ENCODE results near the gene KANK4. TPM values are rescaled to one million over a fixed set of nuclear protein-coding genes. Genes with fewer than 3 reads are reported as not detected.

KANK4 gene
- total RNA-seq, 1 experiment from 2014 or later = 21.5 TPM

DNA sequence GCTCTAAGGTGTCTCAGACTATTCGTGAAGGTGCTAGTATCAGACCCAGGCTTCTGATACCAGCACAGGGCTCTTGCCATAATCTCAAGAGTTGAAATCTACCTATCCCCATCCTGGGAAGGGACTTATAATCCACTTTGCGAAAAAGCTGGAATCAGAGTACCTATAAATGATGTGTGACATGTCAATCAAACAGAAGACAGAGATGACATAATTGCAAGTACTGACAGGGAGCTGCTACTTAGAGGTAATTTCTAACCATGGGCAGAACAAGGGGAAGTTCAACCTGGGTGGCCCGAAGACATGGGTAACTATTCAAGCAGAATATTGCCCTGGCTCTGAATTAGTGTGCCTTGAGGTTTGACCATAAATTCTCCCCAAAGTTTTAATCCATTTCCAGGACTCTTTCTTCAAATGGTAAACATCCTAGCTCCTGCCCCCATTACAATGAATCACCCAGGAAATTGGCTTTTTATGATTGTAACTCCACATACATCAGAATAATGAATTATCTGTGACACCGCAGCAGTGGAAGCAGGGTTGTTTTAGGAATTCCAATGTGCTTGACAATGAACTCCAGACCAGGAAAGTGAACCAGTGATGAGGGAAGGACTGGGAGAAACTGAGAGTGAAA is 37.2 kb downstream of the KANK4 start:
- no peaks in the 10 kb centered on the region; the same call in 1 of the 2 replicates for H3K9me3 ChIP-seq
- TF ChIP-seq, protein P1, sequence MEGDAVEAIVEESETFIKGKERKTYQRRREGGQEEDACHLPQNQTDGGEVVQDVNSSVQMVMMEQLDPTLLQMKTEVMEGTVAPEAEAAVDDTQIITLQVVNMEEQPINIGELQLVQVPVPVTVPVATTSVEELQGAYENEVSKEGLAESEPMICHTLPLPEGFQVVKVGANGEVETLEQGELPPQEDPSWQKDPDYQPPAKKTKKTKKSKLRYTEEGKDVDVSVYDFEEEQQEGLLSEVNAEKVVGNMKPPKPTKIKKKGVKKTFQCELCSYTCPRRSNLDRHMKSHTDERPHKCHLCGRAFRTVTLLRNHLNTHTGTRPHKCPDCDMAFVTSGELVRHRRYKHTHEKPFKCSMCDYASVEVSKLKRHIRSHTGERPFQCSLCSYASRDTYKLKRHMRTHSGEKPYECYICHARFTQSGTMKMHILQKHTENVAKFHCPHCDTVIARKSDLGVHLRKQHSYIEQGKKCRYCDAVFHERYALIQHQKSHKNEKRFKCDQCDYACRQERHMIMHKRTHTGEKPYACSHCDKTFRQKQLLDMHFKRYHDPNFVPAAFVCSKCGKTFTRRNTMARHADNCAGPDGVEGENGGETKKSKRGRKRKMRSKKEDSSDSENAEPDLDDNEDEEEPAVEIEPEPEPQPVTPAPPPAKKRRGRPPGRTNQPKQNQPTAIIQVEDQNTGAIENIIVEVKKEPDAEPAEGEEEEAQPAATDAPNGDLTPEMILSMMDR (IDR thresholded peaks at IDR 0.05; ENCODE audit: insufficient read depth in 1 of 2, low read depth in 1 of 2, low read length in 1 of 2, severe bottlenecking in 1 of 2, unreplicated experiment in 1 of 2) = no peak
- no peak overlapping the region for H3K4me3 ChIP-seq (ENCODE audit: low read depth, low read length)
- peaks cover 41% of the 10 kb centered on the region for H3K4me1 ChIP-seq
- ChIA-PET CTCF (no interaction called here), POLR2A (no interaction called here)
- no TSS peak for BruUV-seq (replicated peaks)
- intact Hi-C loops (cut with micrococcal nuclease; ENCODE audit: unreplicated experiment) = no loop called here
- no peak overlapping the region for H3K4me3 Mint-ChIP-seq (ENCODE audit: unreplicated experiment)
- H3K36me3 Mint-ChIP-seq (ENCODE audit: insufficient read depth, unreplicated experiment) = peaks cover 35% of the 10 kb centered on the region
- no peaks in the 10 kb centered on the region for H3K9me3 Mint-ChIP-seq (ENCODE audit: unreplicated experiment)
- no peak for DNase-seq
- H3K4me1 Mint-ChIP-seq (ENCODE audit: low read depth, unreplicated experiment) = peaks cover 42% of the 10 kb centered on the region
- no peaks in the 10 kb centered on the region for H3K36me3 ChIP-seq (ENCODE audit: control insufficient read depth, insufficient read depth, low read length)
- no peaks in the 10 kb centered on the region for H3K27me3 ChIP-seq (replicated peaks; ENCODE audit: control insufficient read depth, insufficient read depth, low read length)
- no peaks in the 10 kb centered on the region for H3K27me3 Mint-ChIP-seq (ENCODE audit: insufficient read depth, unreplicated experiment)
- no peak overlapping the region for H3K27ac Mint-ChIP-seq (ENCODE audit: unreplicated experiment)

DNA sequence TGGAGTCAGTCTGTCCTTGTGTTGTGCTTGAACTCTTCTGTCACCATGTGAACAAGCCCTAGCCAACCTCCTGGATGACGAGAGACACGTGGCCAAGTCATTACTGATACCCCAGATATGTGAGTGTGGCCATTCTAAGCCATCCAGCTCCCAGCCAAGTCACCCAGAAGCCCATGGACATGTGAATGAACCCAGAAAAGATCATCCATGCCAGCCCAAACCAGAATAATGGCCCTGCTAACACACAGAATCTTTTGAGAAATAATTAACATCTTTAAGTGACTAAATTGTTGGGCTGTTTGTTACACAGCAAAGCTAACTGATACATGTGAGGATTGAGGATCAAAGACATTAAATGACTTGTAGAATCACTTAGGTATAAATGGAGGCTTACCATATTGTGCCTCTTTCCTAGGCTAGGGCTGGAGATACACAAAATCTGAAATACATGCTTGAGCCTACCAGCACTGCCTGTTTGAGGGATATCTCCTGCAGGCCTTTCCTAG is 38.2 kb downstream of the KANK4 start:
- no peaks in the 10 kb centered on the region for H3K27me3 Mint-ChIP-seq (ENCODE audit: insufficient read depth, unreplicated experiment)
- no TSS peak for BruUV-seq (replicated peaks)
- TF ChIP-seq, protein P1 (IDR thresholded peaks at IDR 0.05; ENCODE audit: insufficient read depth in 1 of 2, low read depth in 1 of 2, low read length in 1 of 2, severe bottlenecking in 1 of 2, unreplicated experiment in 1 of 2) = no peak
- H3K4me1 Mint-ChIP-seq (ENCODE audit: low read depth, unreplicated experiment) = peaks cover 31% of the 10 kb centered on the region
- POLR2A ChIA-PET = no interaction called here
- Histone ChIP-seq H3K4me3 (ENCODE audit: low read depth, low read length) (no peak overlapping the region), H3K36me3 (ENCODE audit: control insufficient read depth, insufficient read depth, low read length) (no peaks in the 10 kb centered on the region), H3K27me3 (replicated peaks; ENCODE audit: control insufficient read depth, insufficient read depth, low read length) (no peaks in the 10 kb centered on the region), H3K4me1 (peaks cover 37% of the 10 kb centered on the region), H3K9me3 (no peaks in the 10 kb centered on the region; the same call in 1 of the 2 replicates)
- no peak overlapping the region for H3K27ac Mint-ChIP-seq (ENCODE audit: unreplicated experiment)
- H3K4me3 Mint-ChIP-seq (ENCODE audit: unreplicated experiment) = no peak overlapping the region
- H3K9me3 Mint-ChIP-seq (ENCODE audit: unreplicated experiment) = no peaks in the 10 kb centered on the region
- intact Hi-C loops (cut with micrococcal nuclease; ENCODE audit: unreplicated experiment) = no loop called here
- peaks cover 43% of the 10 kb centered on the region for H3K36me3 Mint-ChIP-seq (ENCODE audit: insufficient read depth, unreplicated experiment)
- no peak for DNase-seq
- CTCF ChIA-PET = no interaction called here

DNA sequence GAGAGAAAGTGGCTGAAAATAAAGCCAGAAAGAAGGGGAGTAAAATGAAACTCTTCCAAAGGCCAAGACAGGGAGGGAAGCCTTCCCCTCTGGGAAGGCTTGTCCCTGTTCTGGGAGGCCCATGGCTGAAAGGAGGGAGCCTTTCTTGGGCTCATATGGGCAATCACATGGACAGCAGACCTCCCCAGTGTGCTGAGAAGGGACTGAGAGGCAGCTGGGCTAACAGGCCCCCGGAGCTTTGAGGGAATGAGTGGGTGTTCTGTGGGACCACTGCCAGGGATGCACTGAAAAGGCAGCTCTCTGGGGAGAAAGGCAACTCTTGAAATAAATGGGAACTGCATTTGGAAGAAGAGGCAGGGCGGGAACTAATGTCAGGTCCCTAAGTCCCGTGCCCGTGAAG is 39.1 kb downstream of the KANK4 start:
- Histone ChIP-seq H3K4me1 (peaks cover 28% of the 10 kb centered on the region), H3K9me3 (no peaks in the 10 kb centered on the region; the same call in 1 of the 2 replicates), H3K27me3 (replicated peaks; ENCODE audit: control insufficient read depth, insufficient read depth, low read length) (no peaks in the 10 kb centered on the region), H3K36me3 (ENCODE audit: control insufficient read depth, insufficient read depth, low read length) (no peaks in the 10 kb centered on the region), H3K4me3 (ENCODE audit: low read depth, low read length) (no peak overlapping the region)
- Mint-ChIP-seq H3K4me1 (ENCODE audit: low read depth, unreplicated experiment) (peaks cover 23% of the 10 kb centered on the region), H3K27me3 (ENCODE audit: insufficient read depth, unreplicated experiment) (no peaks in the 10 kb centered on the region), H3K9me3 (ENCODE audit: unreplicated experiment) (no peaks in the 10 kb centered on the region), H3K4me3 (ENCODE audit: unreplicated experiment) (peak overlapping the region; percentile 11), H3K36me3 (ENCODE audit: insufficient read depth, unreplicated experiment) (peaks cover 50% of the 10 kb centered on the region), H3K27ac (ENCODE audit: unreplicated experiment) (peak overlapping the region; percentile 96)
- intact Hi-C loops (cut with micrococcal nuclease; ENCODE audit: unreplicated experiment) = no loop called here
- POLR2A ChIA-PET = interaction anchor here (1.7 kb wide), 1 partner anchor 8 kb away, joined by 9 read pairs; no protein-coding TSS in a partner anchor
- no TSS peak for BruUV-seq (replicated peaks)
- DNase-seq = no peak
- TF ChIP-seq, protein P1 (IDR thresholded peaks at IDR 0.05; ENCODE audit: insufficient read depth in 1 of 2, low read depth in 1 of 2, low read length in 1 of 2, severe bottlenecking in 1 of 2, unreplicated experiment in 1 of 2) = no peak
- CTCF ChIA-PET = interaction anchor here (0.6 kb wide), 1 partner anchor 71 kb away, joined by 3 read pairs; no protein-coding TSS in a partner anchor
